ENCODE data around the gene UBAC2. TPM values are rescaled to one million over a fixed set of nuclear protein-coding genes. Genes with fewer than 3 reads are reported as not detected.

The UBAC2 gene
- total and polyA plus RNA-seq, 2 of the 8 experiments (the other 6 are each of a cell fraction or from before 2014, with no cell fraction given) = 75.9 to 76.9 TPM

DNA sequence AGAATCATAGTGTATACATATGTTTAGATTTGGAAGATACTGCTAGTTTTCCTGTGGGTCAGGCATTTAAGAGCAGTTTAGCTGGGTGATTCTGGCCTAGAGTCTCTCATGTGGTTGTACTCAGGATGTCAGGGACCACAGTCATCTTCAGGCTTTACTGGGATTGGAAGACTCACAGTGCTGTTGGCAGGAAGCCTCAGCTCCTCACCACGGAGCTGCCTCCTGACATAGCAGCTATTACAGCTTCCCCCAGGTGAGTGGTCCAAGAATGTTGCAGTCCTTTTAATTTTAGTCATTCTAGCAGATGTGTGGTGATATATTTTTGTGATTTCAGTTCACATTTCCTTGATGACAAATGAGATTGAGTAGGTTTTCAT, 74.4 kb downstream of the UBAC2 start:
- Histone ChIP-seq H4K91ac (replicated peaks; ENCODE audit: insufficient read length, low read length) (no peak overlapping the region), H2BK12ac (ENCODE audit: low read depth, low read length) (no peak overlapping the region), H4K5ac (ENCODE audit: insufficient read length, low read depth, low read length) (no peak overlapping the region), H3K4me1 (replicated peaks in 1 of 4; ENCODE audit: control insufficient read depth in 3 of 4, insufficient read depth in 4 of 4, low read length in 3 of 4) (peaks cover 0 to 10% (median 4%) of the 10 kb centered on the region in 4 experiments; a peak in 5 of 7 replicates), H3K27me3 (replicated peaks in 1 of 4; ENCODE audit: control insufficient read depth in 3 of 4, extremely low read depth in 1 of 4, insufficient read depth in 3 of 4, low read length in 3 of 4) (no peaks in the 10 kb centered on the region), H3K4ac (replicated peaks; ENCODE audit: insufficient read length, low read depth, low read length) (no peak overlapping the region), H3K23ac (ENCODE audit: insufficient read length) (no peak overlapping the region), H2AFZ (ENCODE audit: low read length) (no peak overlapping the region), H3K27ac (ENCODE audit: low read depth, low read length) (no peak overlapping the region), H3K23me2 (ENCODE audit: low read depth, low read length) (no peaks in the 10 kb centered on the region), H4K8ac (ENCODE audit: extremely low read depth, insufficient read depth, low read length) (no peak overlapping the region), H3K9me3 (ENCODE audit: insufficient read depth in 2 of 2, low read depth in 1 of 2, low read length in 1 of 2) (no peaks in the 10 kb centered on the region), H4K20me1 (replicated peaks in 1 of 2; ENCODE audit: control insufficient read depth in 1 of 2, insufficient read depth in 2 of 2, low read length in 2 of 2) (peaks cover 4 to 6% of the 10 kb centered on the region in 2 experiments), H3K79me2 (ENCODE audit: control insufficient read depth in 1 of 2, insufficient read depth in 2 of 2, low read length in 2 of 2) (no peaks in the 10 kb centered on the region), H2BK5ac (ENCODE audit: low read depth, low read length) (no peak overlapping the region), H3K18ac (ENCODE audit: extremely low read depth, low read length) (no peak overlapping the region), H2BK20ac (ENCODE audit: low read length) (no peak overlapping the region), H2BK120ac (replicated peaks; ENCODE audit: low read depth, low read length) (no peak overlapping the region), H3K79me1 (ENCODE audit: low read depth, low read length) (peaks cover 2% of the 10 kb centered on the region; the same call in 1 of the 2 replicates), H3K56ac (replicated peaks; ENCODE audit: insufficient read length, low read depth, low read length) (no peak overlapping the region), H3K36me3 (ENCODE audit: control insufficient read depth in 2 of 4, insufficient read depth in 4 of 4, low read length in 3 of 4) (no peaks in the 10 kb centered on the region; a peak in 1 of 8 replicates), H2AK5ac (ENCODE audit: low read depth, low read length) (no peak overlapping the region), H3K14ac (ENCODE audit: insufficient read length) (no peak overlapping the region), H2BK15ac (ENCODE audit: low read length) (no peak overlapping the region), H3K4me2 (ENCODE audit: insufficient read depth in 1 of 2, low read depth in 2 of 2, low read length in 2 of 2) (no peak overlapping the region), H3K9ac (replicated peaks in 1 of 4; ENCODE audit: extremely low read depth in 1 of 4, low read depth in 3 of 4, low read length in 3 of 4) (no peak overlapping the region), H3K4me3 (ENCODE audit: extremely low read depth in 1 of 4, insufficient read depth in 2 of 4, low read depth in 3 of 4, low read length in 4 of 4) (no peak overlapping the region)
- DNase-seq (ENCODE audit: low read depth in 1 of 2, low spot score in 2 of 2) (no peak), FAIRE-seq (no peak)
- POLR2A ChIA-PET (ENCODE audit: partially characterized antibody) = no interaction called here
- 87% methylated on average over 1 of the region's 1 CpG; no CpG with 5 or more reads in 1 of the 2 experiments for WGBS, 2 experiments (ENCODE audit: extremely low coverage in 1 of 2, insufficient coverage in 1 of 2, insufficient read length in 1 of 2, insufficient replicate concordance in 2 of 2, low coverage in 1 of 2, low lambda C conversion rate in 2 of 2, missing lambda C conversion rate in 1 of 2)
- CTCF ChIA-PET (ENCODE audit: partially characterized antibody) = interaction anchor here (0.7 to 2.6 kb wide), 11 partner anchors 9 to 179 kb away, joined by 3 to 24 read pairs (median 5); partner anchors contain the start of genes GPR183 and UBAC2
- no peak for TF ChIP-seq POLR2A (IDR thresholded peaks at IDR 0.05; ENCODE audit: control extremely low read depth in 1 of 2, low read depth in 2 of 2, low read length in 2 of 2)
- no peak for TF ChIP-seq CEBPB (IDR thresholded peaks at IDR 0.05; ENCODE audit: low read depth, low read length)
- no peak for TF ChIP-seq NRF1 (IDR thresholded peaks at IDR 0.05; ENCODE audit: low read depth, low read length)
